DLD1 (cell line): ENCODE results near the gene NBDY.
"Not testable (repeated sequence)": the region's sequence is repeated elsewhere in the genome, so short reads cannot be mapped to it uniquely, and the experiment has no call there.

Experiments used
- in situ Hi-C: cut with HindIII; loops from 2 replicates; pipeline ENCODE4 v1.10.0; 2017; ENCODE audit warnings: low sequenced_read_pairs

The NBDY gene

DNA sequence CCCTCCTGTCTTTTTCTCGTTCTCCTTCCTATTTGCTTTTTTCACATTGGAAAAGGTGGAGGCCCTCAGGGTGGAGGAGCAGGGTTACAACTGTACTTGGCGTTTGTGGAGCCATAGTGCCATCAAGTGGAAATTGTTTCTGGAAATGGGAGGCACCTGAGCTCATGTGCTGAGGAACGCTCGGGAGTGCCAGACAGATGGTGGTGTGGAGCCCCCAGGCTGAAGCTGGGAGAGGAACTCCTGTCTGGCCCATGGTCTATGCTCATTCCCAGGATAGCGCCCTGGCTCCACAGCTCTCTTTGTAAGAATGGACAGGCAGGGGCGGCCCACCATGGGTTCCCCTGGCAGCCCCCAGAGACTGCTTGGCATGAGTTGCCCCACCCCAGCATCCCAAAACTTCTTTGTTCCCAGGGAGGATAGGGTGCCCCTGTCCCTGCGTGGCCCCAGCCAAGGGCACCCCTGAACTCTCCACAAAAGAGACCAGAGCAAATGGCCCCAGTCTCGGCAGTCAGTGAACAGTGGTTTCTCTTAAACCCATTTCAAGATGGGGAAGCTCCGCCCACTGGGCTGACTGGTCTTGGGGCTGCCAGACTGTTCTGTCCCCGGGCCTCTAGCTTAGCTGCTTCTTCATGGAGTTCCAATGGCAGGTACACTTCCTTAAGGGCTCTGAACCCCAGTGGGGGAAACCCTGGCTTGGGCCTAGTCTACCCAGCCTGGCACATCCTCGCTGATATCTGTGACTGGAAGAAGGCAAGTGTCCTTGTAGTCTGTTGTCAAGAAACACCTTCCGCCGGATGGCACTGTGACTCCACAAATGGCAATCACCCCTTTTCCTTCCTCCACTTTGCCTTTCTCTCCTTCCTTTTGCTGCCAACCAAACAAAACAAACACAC, 70.1 kb downstream of the NBDY start:
- in situ Hi-C loops, result no loop called here

DNA sequence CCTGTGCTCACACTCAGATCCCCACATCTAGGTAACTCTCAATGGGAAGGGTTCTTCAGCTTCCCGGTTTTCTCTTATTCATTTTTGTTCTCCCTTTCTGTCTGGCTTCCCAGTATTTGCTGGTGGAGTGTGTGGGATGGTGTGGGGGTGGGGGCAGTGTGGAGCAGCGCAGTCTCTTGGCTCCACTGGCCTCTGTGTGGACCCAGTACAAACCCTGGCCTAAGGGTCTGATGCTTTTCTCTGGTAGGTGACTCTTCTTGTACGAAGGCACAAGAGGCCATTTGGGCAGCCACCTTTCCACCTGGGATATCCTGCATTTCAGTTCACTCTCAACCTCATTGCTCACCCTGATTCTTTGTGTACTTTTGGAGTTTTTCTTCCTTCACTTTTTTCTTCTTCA, 71.3 kb downstream of the NBDY start:
- in situ Hi-C loops, result no loop called here

- in situ Hi-C loops, result no loop called here
Observed at GRCh38 chrX:56800801-56801200, 71.8 kb downstream of the NBDY start.

GRCh38 chrX:56802428-56802827, 73.4 kb downstream of the NBDY start:
- in situ Hi-C loops, result no loop called here

DNA sequence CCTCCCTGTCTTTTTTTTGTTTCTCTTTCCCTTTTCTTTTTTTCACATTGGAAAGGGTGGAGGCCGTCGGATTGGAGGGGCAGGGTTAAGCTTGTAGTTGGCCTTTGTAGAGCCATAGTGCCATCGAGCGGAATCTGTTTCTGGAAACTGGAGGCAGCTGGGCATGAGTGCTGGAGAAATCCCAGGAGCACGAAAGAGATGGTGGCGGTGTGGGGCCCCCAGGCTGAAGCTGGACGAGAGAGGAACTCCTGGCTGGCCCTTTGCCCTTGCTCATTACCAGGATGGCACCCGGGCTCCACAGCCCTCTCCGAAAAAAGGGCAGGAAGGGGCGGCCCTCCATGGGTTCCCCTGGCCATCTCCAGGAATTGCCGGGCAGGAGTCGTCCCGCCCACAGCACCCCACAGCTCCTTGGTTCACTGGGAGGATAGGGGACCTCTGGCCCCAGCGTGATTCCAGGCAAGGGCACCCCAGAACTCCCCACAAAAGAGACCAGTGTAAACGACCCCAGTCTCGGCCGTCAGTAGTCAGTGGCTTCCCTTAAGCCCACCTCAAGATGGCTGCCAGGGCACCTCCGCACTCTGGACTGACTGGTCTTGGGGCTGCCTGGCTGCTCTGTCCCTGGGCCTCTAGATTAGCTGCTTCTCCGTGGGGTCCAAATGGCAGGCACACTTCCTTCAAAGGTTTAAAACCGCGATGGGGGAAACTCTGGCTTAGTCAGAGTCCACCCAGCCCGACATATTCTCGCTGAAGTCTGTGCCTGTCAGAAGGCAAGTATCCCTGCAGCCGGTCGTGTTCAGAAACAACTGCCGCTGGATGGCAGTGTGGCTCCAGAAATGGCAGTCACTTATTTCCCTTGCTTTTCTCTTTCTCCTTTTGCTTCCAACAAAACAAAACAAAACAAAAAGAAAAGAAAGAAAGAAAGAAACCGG, 74.1 kb downstream of the NBDY start:
- in situ Hi-C loops, result no loop called here

DNA sequence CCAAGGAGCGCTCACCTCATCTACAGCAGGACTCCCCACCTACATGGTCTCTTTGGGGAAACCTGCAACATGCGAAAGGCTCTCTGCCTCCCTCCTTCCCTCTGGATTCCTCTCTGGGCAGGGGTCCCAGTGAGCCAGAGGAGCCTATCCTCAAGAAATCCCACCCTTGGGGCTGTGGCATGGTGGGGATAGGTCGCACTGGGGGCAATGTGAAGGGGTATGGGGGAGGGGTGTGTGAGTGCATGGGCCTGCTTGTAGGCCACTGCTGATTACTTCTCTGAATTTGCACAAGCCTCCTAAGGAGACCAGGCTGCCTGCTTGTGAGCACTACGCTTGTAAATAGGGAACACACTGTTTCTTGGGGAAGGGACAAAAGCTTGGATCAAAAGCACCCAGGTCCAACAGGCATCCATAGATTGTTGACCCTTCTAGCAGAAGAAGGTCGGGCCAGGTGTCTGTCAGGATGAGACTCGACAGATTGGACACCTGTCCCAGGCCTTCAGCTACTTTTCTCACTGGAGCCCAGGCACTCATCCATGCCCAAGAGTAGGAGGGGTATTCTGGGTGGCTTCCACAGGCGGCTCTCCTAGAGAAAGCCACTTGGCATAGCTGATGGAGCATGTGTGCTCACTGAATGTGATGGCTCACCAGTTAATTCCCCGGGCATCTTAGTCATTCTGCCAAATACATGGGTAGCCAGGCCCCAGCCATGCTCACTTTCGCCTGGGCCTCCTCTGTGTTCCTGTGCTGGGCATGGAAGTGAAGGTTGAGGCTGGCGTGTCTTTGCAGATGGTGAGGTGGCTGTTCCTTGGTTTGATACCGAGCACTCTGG, 75.0 kb downstream of the NBDY start:
- in situ Hi-C loops, result no loop called here

DNA sequence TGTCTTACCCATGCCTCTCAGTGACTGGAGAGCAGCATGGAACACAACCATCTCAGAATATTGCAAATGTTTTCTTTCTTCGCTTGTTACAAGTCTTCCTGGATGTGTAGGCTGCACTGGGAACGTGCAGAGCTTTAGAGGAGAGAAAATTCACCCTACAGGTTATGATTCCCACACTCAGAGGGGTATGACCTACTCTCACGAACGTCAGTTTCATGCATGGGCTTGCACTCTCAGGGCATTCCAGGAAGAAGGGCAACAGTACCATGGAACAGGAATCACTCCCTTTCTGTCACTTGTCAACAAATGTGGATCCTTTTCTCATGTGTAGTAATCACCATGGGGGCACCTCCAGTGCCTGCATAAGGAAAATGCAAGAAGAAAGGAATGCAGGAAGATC, 75.8 kb downstream of the NBDY start:
- in situ Hi-C loops, result no loop called here

GRCh38 chrX:56805399-56805798, 76.4 kb downstream of the NBDY start:
- in situ Hi-C loops, result no loop called here

- in situ Hi-C loops, result not testable (repeated sequence)
Observed at GRCh38 chrX:56806176-56806575, 77.1 kb downstream of the NBDY start.

GRCh38 chrX:56811599-56811998, 82.6 kb downstream of the NBDY start:
- in situ Hi-C loops, result no loop called here

DNA sequence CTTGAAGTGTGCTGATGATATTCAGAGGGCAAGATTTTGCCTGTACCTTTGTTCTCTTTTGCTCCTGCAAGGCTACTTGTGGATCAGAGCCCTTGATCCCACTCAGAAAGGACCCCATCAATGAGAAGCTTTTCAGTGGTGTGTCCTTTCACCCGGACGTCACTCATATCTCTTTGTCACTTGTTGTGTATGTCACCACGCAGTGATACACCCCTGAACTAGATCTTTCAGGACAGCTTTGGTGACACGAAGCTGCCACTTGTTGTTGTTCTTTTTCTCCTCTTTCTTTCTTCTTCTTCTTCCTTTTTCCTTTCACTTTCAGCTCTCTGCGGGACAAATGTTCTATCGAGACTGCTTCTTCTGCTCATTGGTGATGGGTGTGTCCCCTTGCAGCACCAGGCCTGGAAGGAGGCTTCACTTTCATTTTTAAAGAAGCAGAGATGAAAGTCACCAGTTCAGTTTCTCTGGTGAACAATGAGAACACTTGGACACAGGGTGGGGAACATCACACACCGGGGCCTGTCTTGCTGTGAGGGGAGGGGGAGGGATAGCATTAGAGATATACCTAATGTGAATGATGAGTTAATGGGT, 83.6 kb downstream of the NBDY start:
- in situ Hi-C loops, result no loop called here

DNA sequence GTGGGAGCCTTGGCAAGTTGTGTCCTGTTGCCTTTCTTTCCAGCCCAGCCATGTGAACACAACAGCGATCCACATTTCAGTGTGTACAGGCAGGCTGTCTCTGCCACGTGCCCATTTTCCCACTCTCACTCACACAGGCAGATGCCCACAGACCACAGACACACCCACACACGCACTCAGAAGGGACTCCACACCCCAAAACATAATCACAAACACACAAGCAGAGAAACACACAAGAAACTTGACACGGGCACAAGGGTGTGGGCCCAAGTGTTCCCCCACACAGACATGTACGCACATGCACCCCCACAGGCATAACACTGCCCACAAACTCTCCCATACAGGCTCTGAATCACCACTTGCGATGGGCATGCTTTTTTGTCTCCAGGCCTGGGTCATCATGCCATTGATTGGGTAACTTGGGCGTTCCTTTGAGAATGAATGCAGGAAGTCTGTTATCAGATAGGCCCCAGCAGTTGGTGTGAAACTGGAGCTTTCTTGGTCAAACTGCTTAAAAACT, 84.3 kb downstream of the NBDY start:
- in situ Hi-C loops, result no loop called here

DNA sequence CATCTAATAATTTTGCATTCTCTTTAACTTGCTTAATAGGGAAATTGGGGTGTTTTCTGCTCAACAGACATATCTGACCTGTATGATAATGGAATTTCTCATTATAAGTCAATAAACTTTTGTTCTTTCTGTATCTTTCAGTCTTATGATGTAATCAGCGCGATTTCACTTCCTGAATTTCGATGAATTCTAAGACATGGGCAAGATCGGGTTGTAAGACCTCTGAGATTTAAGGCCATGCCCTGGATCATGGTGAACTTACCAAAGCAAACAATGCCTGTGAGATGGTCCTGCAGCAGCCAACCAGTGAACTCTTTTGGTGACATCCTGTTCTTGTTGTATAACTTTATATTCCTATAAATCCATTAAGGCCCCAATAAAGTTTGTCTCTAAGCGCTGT, 88.1 kb downstream of the NBDY start:
- in situ Hi-C loops, result no loop called here

- in situ Hi-C loops, result no loop called here
Observed at GRCh38 chrX:56826020-56826419, 97.0 kb downstream of the NBDY start.

GRCh38 chrX:56833626-56834025, 104.6 kb downstream of the NBDY start:
- in situ Hi-C loops, result no loop called here

- in situ Hi-C loops, result no loop called here
Observed at GRCh38 chrX:56853436-56853835, 124.4 kb downstream of the NBDY start.

DNA sequence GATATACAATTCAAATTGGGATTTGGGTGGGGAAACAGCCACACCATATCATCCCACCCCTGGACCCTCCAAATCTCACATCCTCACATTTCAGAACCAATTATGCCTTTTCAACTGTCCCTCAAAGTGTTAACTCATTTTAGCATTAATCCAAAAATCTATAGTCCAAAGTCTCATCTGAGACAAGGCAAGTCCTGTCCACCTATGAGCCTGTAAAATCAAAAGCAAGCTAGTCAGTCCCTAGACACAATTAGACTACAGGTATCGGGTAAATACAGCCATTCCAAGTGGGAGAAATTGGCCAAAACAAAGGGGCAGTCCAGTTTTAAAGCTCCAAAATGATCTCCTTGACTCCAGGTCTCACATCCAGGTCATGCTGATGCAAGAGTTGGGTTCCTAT, 128.0 kb downstream of the NBDY start:
- in situ Hi-C loops, result no loop called here

- in situ Hi-C loops, result no loop called here
Observed at GRCh38 chrX:56860888-56861287, 131.8 kb downstream of the NBDY start.
